Thyroid gland (tissue), 4 donors: ENCODE results near the gene XPNPEP2.

Source experiments
- CTCF ChIP-seq, 6 experiments: fragments of 200-600 bp in 3 of 6; fragments of 450-650 bp in 3 of 6; sonication (generic) in 3 of 6; IDR thresholded peaks; one replicate each; pipeline ENCODE4 v1.5.1; 2016 to 2019; ENCODE audit warnings: antibody characterized with exemption in 6 of 6, mild to moderate bottlenecking in 2 of 6, inconsistent platforms in 1 of 6, moderate library complexity in 1 of 6
- POLR2A ChIP-seq, 2 donors: fragments of 450-650 bp; IDR thresholded peaks; one replicate each; pipeline ENCODE4 v1.6.1; 2017; ENCODE audit warnings: antibody characterized with exemption in 2 of 2, mild to moderate bottlenecking in 2 of 2, moderate library complexity in 1 of 2

GRCh38 chrX:129783291-129783713 is 44.5 kb downstream of the XPNPEP2 start:
- TF ChIP-seq POLR2A (IDR thresholded peaks at IDR 0.05) (no peak), CTCF (IDR thresholded peaks at IDR 0.05) (no peak)
